GM23248 (cell line): ENCODE results near the gene CRISPLD2.

Source experiments
- EZH2 ChIP-seq: fragments of 200-600 bp; sonication (generic); IDR thresholded peaks from 2 replicates; pipeline ENCODE4 v1.6.1; 2018; ENCODE audit warnings: antibody characterized with exemption, mild to moderate bottlenecking; ENCODE audit not compliant: insufficient read depth, poor library complexity, severe bottlenecking
- EZH2phosphoT487 ChIP-seq: fragments of 200-600 bp; sonication (generic); IDR thresholded peaks from 2 replicates; pipeline ENCODE4 v1.6.1; 2018; ENCODE audit warnings: antibody characterized with exemption, moderate library complexity, mild to moderate bottlenecking, low read depth; ENCODE audit not compliant: insufficient read depth

DNA sequence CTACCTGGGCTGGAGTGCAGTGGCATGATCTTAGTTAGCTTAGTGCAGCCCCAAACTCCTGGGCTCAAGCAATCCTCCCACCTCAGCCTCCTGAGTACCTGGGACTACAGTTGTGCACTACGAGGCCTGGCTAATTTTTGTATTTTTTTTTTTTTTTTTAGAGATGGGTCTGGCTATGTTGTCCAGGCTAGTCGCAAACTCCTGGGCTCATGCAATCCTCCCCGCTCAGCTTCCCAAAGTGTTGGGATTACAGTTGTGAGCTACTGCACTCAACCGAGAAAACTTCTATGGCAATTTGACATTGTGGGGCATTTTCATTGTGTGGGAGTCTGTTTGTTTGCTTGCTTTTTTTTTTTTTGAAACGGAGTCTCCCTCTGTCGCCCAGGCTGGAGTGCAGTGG, 30.0 kb downstream of the CRISPLD2 start:
- TF ChIP-seq EZH2: no peak
- no peak for TF ChIP-seq EZH2phosphoT487
